Germinal center (tissue), 1 donor: ENCODE results near the gene DUSP16.
"Not testable (repeated sequence)": the region's sequence is repeated elsewhere in the genome, so short reads cannot be mapped to it uniquely, and the experiment has no call there.

Source experiments
- DNase-seq: peaks from one replicate; pipeline ENCODE4 v3.0.0; 2012; ENCODE audit warnings: mixed read lengths, low spot score

Gene DUSP16

DNA sequence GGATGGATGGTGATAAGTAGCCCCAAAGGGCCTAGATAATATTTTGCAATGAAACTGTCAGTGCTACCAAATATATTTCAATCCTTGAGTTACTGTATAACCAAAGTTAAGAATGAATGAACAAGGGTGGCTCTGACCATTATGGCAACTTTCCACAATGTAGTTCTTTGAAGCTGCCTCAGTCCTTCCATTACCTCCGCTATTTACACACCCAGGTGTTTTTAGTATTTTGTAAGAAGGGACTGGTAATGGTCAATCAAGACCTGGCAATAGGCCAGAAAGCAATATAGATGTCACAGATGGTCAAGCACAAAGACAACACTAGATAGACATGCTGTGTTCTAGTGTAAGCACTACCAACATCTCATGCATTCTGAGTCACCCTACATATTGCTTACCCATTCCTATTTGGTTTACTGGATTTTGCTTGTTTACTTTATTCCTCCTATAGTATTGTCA is 16.3 kb downstream of the DUSP16 start:
- no peak for DNase-seq

DNA sequence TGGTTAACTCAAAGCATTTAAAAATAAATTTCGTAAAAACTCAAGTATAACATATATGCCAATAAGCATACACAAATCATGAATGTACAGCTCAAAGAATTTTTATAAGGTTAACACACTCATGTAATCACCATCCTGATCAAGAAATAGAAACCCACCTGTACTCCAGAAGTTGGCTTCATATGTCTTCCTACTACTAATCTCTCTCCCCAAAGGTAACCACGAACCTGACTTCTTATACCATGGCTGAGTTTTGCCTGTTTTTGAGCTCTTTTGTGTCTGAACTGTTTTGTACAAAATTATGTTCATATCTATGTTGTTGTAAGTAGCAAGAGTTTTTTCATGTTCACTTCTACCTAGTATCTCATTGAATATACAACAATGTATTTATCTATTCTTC is 18.7 kb downstream of the DUSP16 start:
- DNase-seq = no peak

DNA sequence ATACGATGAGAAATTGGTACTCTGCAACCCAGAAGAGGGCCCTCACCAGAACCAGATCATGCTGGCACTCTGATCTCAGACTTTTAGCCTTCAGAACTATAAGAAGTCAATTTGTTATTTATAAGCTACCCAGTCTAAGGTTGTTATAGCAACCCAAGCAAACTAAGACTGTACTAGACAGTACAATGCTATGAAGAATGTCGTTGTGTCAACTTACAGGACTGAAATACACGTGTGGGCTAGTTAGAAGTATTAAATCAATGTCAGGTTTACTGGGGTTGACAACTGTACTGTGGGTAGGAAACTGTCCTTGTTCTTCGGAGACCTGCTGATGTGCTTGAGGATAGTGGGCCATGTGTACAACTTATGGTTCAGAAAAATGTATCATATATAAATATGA is 19.7 kb downstream of the DUSP16 start:
- DNase-seq = no peak

GRCh38 chr12:12542286-12542685 is 20.4 kb downstream of the DUSP16 start:
- DNase-seq = no peak

GRCh38 chr12:12541782-12542181 is 20.9 kb downstream of the DUSP16 start:
- no peak for DNase-seq

DNA sequence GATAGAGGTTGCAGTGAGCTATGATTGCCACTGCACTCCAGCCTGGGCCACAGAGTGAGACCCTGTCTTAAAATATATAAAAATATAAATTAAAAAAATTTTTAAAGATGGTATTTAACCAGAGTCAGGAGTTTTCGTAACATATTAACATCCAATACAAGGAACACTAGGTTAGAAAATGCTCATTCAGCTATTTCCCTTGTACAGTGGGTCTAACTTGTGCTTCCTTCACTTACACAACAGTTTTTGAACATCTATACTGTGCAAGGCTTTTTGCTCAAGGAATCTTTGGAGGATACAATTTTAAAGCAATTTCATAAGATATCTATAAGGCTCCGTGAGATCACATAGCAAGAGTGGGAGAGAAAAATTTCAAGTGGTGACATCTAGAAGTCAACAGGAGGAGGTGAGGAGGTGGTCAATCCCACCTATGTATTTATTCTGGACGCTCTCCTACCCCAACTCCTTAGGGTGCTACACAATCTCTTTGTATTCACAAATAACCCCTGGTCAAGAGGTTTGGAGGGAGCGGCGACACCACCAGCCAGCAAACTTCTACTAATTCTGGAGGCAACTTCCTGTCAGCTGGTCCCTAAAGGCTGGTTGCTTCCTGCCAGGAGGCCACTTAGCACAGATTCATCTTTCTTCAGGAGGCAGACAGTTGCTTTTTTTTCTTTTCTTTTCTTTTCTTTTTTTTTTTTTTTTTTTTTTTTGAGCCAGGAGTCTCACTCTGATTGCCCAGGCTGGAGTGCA is 22.2 kb downstream of the DUSP16 start:
- no peak for DNase-seq

DNA sequence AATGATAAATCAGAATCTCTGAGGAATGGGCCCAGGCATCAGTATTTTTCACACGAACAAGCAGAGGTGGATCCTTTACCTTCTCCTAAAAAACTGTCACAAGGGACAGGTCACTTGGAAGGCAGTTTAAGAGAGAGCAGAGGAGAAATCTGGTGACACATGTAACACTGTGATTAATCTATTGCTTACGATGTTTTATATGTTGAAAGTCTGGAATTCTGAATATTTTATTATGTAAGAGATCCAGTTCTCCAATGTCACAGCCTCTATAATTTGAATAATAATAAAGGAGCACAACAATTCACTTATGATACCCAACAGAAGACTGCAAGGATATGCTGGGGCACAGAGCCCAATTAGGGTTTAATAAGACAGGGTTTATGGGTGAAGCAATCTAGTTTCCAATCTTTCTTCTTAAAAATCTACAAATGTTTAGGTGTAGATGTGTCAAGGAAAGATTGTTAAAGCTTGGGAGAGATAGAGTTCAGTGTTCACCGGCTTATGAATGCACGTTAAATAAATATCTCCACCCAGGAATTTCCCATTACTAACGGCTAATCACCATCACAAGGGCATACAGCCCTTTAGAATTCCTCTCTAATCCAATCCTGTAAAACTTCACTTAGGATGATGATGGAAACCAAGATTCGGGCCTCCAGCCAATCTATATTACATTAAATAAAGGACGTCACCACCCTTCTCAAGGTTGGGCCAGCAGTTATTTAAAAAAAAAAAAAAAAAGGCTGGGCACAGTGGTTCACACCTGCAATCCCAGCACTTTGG is 23.4 kb downstream of the DUSP16 start:
- no peak for DNase-seq

DNA sequence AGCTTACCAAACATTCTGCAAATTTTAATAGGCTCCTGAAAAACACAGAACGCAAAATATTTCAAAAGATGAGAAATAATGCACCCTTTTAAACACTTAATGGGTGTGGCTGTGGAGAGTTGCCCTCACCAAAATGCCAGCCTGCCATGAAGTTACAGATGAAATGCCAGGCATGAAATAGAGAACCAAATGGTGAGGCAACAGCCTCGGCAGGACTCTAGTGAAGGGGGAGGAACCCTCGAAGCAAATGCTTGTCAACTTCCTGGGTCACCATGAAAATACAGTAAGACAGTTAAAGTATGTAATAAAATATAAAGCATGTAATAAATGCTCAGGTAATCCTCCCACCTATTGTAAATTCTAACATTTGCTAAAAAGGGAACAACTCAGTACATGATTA is 24.1 kb downstream of the DUSP16 start:
- DNase-seq = no peak

DNA sequence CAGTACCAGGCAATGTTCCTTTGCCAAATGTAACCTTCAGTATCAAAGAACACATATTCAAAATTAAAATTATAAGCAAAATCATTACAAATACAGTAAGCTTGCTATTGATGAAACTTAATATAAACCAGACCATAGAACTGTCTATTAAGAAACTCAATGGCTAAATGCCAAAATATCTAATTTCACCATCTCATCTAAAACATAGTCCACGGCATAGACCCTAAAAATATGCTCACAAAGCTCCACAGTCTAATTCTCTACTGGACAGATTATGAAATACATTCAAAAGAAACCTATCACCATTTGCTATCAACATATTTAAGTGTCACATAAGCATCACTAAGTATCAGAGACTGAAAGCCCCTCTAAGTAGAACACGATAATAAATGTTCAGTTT is 25.2 kb downstream of the DUSP16 start:
- DNase-seq = no peak

- no peak for DNase-seq
Measured at GRCh38 chr12:12534975-12535374, 27.7 kb downstream of the DUSP16 start.

DNA sequence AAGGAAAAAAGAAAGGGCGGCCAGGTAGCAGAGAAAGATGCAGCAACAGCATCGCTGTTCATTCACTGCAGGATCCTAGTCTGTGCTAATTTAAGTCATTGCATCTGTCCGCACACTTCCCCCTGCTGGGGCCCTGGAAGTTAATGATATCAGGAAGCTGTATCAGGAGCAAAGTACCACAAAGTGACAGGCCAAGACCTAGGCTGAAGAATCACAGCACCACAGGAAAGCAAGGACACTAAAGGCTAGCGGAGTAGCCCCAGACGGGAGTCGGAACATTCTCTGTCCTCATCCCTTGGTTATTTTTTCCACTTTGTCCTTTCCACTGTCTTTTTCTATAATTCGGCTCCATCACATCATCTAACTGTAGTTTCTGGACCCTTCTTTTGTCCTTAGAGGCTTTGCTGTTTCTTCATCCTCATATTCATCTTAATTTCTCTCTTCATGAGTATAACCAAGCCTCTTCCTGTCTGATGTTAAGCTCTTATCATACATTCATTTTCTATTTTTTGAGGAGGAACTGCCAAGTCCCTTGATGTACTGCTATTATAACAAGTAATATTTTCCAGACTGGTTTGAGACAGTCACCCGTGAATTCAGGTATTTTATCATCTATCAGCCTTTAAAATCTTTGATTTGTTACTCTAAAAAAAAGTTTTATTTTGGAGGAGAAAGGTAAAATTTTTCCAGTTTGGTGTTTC is 28.3 kb downstream of the DUSP16 start:
- no peak for DNase-seq

DNA sequence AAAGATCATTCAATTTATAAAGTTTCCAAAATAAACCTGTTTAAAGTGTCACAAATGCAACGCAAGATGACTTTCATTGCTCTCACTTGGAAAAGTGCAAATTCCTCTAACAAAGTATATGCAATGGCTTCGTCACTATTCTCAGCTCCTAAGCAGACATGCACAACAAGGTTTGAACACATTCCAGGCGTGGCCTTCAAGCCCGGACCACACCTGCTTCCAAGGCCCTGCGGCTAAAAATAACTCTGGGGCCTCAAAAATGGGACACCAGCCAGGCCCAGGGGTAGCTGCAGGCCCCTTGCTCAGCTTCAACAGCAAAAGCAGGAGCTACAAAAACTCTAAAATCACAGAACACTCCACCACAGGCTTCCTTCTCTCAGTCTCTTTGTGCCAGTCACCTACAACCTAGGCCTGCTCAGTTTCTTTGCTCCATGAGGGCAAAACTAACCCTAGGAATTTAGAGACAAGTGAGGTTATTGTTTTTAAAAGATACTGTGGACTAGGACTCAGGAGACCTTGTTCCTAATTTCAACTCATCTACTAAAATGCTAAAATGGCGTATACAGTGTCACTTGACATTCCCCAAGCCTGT is 29.3 kb downstream of the DUSP16 start:
- DNase-seq = no peak

- no peak for DNase-seq
Measured at GRCh38 chr12:12531194-12531593, 31.5 kb downstream of the DUSP16 start.

- DNase-seq = no peak
Measured at GRCh38 chr12:12529783-12530421, 32.8 kb downstream of the DUSP16 start.

DNA sequence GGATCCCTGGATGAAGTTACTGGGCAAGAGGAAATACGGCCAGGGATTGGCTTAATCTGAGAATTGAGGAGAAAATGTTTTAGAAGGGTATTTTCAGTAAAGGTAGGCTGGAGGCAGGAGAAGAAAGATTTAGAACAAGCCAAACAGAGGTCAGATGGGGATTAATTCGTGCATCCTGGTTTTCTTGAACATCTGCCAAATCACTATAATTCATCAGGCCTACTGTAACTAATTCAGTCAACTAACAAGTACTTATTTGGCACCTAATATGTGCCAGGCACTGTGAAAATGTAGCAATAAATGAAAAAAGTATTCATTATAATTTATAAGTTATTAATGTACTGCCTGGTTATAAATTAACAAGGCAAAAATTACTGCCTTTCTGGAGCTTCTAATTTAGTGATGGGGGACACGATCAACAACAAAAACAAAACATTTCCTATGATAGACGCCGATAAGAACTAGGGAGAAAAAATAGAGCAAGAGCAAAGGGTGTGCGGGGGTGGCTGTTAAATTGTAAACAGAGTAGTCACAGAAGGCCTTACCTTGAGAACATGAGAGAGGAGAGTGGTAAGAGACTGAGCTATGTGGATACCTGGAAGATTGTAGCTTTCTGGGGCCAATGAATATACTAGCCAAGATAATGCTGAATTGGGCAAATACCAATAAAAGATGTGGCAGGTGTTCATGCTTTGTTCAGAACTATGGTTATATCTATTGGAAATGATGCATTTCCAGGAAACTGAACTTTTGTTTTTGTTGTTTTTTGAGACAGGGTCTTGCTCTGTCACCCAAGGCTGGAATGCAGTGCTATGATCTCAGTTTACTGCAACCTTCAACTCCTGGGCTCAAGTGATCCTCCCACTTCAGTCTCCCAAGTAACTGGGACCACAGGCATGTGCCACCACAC is 34.0 kb downstream of the DUSP16 start:
- DNase-seq = no peak

GRCh38 chr12:12527820-12528296 is 34.8 kb downstream of the DUSP16 start:
- DNase-seq = no peak

DNA sequence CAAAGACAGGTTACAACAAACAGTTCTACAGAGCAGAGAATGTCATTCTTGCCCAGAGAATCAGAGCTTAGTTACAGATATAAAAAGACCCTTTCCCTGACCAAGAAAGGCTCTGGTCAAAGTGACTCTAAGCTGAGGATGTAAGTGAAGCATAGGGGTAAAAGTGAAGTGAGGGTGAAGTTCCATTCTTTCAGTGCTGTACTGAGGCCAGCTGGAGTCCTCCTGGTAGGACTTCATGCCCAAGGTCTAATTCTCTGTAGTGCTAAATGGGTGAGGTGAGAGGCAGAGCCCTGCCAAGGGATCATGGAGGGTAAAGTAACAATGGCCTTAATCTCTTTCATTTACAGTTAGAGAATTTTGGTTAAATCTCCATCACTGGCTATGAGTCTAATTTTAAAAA is 38.5 kb downstream of the DUSP16 start:
- no peak for DNase-seq

DNA sequence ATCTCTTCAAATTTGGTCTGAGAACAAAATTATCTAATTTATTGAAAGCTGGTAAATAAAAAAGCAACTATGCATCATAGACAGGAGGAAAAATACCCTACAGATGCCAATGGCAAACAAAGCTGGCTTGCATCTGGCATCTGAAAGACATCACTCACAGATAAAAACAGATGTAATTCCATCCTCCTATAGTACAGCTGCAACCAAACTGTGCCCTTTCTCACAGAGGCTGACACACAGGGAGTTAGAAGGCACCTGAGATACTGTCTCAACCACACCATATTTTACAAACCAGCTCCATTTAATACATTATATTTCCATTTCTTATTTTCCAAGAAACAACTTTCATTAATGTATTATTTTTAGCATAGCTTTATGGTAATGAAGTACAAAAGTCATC is 39.4 kb downstream of the DUSP16 start:
- no peak for DNase-seq

DNA sequence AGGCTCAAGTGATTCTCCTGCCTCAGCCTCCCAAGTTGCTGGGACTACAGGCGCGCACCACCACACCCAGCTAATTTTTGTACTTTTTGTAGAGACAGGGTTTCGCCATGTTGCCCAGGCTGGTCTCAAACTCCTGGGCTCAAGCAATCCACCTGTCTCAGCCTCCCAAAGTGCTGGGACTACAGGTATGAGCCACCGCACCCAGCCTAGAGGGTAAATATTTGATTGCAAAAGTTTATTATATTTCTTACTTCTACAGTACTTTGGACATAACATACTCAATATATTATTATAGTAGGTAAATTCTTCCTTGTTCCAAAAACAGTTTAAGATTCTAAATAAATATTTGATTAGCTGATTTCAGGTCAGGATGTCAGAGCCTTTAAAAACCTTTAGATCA is 40.0 kb downstream of the DUSP16 start:
- not testable (repeated sequence) for DNase-seq

GRCh38 chr12:12521888-12522287 is 40.8 kb downstream of the DUSP16 start:
- no peak for DNase-seq

- no peak for DNase-seq
Measured at GRCh38 chr12:12521044-12521485, 41.6 kb downstream of the DUSP16 start.
